IMR-90 (cell line): ENCODE results near the gene PTPN21.

ENCODE experiments used
- FOS ChIP-seq: fragments of 150-350 bp; IDR thresholded peaks from 2 replicates; pipeline ENCODE4 v1.6.1; 2016; ENCODE audit warnings: low read depth, low read length
- MAZ ChIP-seq: IDR thresholded peaks from 2 replicates; pipeline ENCODE4 v1.6.1; 2012; ENCODE audit warnings: low read depth, mild to moderate bottlenecking, low read length, improper control_type of control experiment, moderate library complexity, borderline replicate concordance
- MXI1 ChIP-seq: IDR thresholded peaks from 2 replicates; pipeline ENCODE4 v1.6.1; 2012; ENCODE audit warnings: low read depth, mild to moderate bottlenecking, low read length, moderate library complexity, borderline replicate concordance
- NFE2L2 ChIP-seq: fragments of 150-350 bp; IDR thresholded peaks from 2 replicates; pipeline ENCODE4 v1.6.1; 2016; ENCODE audit warnings: low read depth, mild to moderate bottlenecking, low read length
- POLR2A ChIP-seq: IDR thresholded peaks from 2 replicates; pipeline ENCODE4 v1.6.1; 2012; ENCODE audit warnings: mild to moderate bottlenecking, low read depth, low read length
- RCOR1 ChIP-seq: IDR thresholded peaks from 2 replicates; pipeline ENCODE4 v1.6.1; 2012; ENCODE audit warnings: mild to moderate bottlenecking, low read length, improper control_type of control experiment; ENCODE audit not compliant: insufficient replicate concordance
- SMC3 ChIP-seq: fragments of 150-350 bp; IDR thresholded peaks from 2 replicates; pipeline ENCODE4 v1.6.1; 2016; ENCODE audit warnings: low read depth, mild to moderate bottlenecking, antibody characterized with exemption, low read length, moderate library complexity
- TF ChIP-seq, protein P1 (sequence below): conservative IDR thresholded peaks from 2 replicates; pipeline ENCODE4 v1.5.1; 2012; ENCODE audit warnings: mild to moderate bottlenecking, low read depth, low read length, improper control_type of control experiment
- TF ChIP-seq, protein P2 (sequence below): fragments of 150-350 bp; IDR thresholded peaks from 2 replicates; pipeline ENCODE4 v1.6.1; 2016; ENCODE audit warnings: low read depth, mild to moderate bottlenecking, low read length, moderate library complexity, borderline replicate concordance
- TF ChIP-seq, protein P3 (sequence below): fragments of 150-350 bp; IDR thresholded peaks from 2 replicates; pipeline ENCODE4 v1.6.1; 2017; ENCODE audit warnings: mild to moderate bottlenecking, antibody characterized with exemption, low read length, low read depth

DNA sequence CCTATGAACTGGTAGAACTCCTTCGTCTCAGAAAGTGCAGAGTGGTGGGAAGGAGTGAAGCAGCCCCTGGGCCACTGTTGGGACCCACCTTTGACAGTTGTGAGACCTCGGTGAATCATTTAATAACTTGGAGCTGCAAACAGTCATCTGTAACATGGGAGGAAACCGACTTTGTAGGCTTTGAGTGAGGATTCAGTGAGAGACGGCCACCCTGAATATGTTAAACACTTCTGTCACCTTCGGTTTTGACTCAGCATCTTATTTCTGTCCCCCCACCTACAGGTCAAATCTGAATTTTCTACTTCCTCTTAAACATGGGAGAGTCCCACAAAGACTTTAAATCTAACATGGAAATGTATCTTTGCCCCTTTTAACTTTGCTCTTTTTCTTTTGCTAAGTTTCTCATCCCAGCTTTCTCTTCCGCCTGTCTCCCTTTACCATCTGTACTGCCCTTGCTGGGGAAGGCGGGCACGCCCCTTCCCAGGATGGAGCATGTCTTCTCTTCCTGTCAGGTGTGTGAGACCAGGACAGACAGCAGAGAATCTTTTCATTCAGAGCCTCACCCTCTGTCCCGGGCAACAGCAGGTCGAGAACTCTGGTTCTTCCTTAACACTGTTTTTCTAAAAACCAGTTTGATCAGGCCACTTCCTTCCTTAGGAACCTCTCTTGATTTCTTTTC, 45.1 kb upstream of the PTPN21 start:
- TF ChIP-seq MXI1 (no peak), RCOR1 (no peak), POLR2A (no peak), NFE2L2 (no peak), SMC3 (no peak), MAZ (no peak), FOS (no peak)
- TF ChIP-seq, protein P1, sequence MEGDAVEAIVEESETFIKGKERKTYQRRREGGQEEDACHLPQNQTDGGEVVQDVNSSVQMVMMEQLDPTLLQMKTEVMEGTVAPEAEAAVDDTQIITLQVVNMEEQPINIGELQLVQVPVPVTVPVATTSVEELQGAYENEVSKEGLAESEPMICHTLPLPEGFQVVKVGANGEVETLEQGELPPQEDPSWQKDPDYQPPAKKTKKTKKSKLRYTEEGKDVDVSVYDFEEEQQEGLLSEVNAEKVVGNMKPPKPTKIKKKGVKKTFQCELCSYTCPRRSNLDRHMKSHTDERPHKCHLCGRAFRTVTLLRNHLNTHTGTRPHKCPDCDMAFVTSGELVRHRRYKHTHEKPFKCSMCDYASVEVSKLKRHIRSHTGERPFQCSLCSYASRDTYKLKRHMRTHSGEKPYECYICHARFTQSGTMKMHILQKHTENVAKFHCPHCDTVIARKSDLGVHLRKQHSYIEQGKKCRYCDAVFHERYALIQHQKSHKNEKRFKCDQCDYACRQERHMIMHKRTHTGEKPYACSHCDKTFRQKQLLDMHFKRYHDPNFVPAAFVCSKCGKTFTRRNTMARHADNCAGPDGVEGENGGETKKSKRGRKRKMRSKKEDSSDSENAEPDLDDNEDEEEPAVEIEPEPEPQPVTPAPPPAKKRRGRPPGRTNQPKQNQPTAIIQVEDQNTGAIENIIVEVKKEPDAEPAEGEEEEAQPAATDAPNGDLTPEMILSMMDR = no peak
- TF ChIP-seq, protein P2, sequence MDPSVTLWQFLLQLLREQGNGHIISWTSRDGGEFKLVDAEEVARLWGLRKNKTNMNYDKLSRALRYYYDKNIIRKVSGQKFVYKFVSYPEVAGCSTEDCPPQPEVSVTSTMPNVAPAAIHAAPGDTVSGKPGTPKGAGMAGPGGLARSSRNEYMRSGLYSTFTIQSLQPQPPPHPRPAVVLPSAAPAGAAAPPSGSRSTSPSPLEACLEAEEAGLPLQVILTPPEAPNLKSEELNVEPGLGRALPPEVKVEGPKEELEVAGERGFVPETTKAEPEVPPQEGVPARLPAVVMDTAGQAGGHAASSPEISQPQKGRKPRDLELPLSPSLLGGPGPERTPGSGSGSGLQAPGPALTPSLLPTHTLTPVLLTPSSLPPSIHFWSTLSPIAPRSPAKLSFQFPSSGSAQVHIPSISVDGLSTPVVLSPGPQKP = no peak
- TF ChIP-seq, protein P3, sequence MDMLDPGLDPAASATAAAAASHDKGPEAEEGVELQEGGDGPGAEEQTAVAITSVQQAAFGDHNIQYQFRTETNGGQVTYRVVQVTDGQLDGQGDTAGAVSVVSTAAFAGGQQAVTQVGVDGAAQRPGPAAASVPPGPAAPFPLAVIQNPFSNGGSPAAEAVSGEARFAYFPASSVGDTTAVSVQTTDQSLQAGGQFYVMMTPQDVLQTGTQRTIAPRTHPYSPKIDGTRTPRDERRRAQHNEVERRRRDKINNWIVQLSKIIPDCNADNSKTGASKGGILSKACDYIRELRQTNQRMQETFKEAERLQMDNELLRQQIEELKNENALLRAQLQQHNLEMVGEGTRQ = no peak
